ENCODE data around the gene CCL21.
A peak's percentile ranks its signal among the peaks of the same experiment; 100 is the strongest.

Gene CCL21

GRCh38 chr9:34707130-34707529 is 2.8 kb downstream of the CCL21 start:
- no peak for DNase-seq (ENCODE audit: low read depth in 2 of 2)

GRCh38 chr9:34701769-34702736 is 7.9 kb downstream of the CCL21 start:
- DNase-seq (ENCODE audit: low read depth in 2 of 2) = peak; percentile 58 to 77

- DNase-seq (ENCODE audit: low read depth in 2 of 2) = peak; percentile 39 to 52
These were observed 8.7 kb downstream of the CCL21 start for GRCh38 chr9:34701023-34701768.

GRCh38 chr9:34694811-34695210 is 15.1 kb downstream of the CCL21 start:
- no peak for DNase-seq (ENCODE audit: low read depth in 2 of 2)

GRCh38 chr9:34693560-34693959 is 16.4 kb downstream of the CCL21 start:
- no peak for DNase-seq (ENCODE audit: low read depth in 2 of 2)

GRCh38 chr9:34691936-34692315 is 18.0 kb downstream of the CCL21 start:
- DNase-seq (ENCODE audit: low read depth in 2 of 2) = no peak

GRCh38 chr9:34690983-34691935 is 18.7 kb downstream of the CCL21 start, which contains the start of gene CCL19:
CCL19 (minus strand) TSS chr9:34691276; CDS start chr9:34691139, 137 bp downstream.
- no peak for DNase-seq (ENCODE audit: low read depth in 2 of 2)

GRCh38 chr9:34689512-34689911 is 20.4 kb downstream of the CCL21 start:
- DNase-seq (ENCODE audit: low read depth in 2 of 2) = no peak

GRCh38 chr9:34689116-34689470 is 20.8 kb downstream of the CCL21 start:
- no peak for DNase-seq (ENCODE audit: low read depth in 2 of 2)

- DNase-seq (ENCODE audit: low read depth in 2 of 2) = no peak
These were observed 21.4 kb downstream of the CCL21 start for GRCh38 chr9:34688329-34689115.

GRCh38 chr9:34687276-34688030 is 22.5 kb downstream of the CCL21 start:
- DNase-seq (ENCODE audit: low read depth in 2 of 2) = no peak

GRCh38 chr9:34686732-34687131 is 23.2 kb downstream of the CCL21 start:
- DNase-seq (ENCODE audit: low read depth in 2 of 2) = no peak

GRCh38 chr9:34686231-34686630 is 23.7 kb downstream of the CCL21 start:
- no peak for DNase-seq (ENCODE audit: low read depth in 2 of 2)

- no peak for DNase-seq (ENCODE audit: low read depth in 2 of 2)
These were observed 24.3 kb downstream of the CCL21 start for GRCh38 chr9:34685591-34685990.

- DNase-seq (ENCODE audit: low read depth in 2 of 2) = no peak
These were observed 25.1 kb downstream of the CCL21 start for GRCh38 chr9:34684816-34685215.

- DNase-seq (ENCODE audit: low read depth in 2 of 2) = no peak
These were observed 25.8 kb downstream of the CCL21 start for GRCh38 chr9:34684145-34684544.

GRCh38 chr9:34675869-34676268 is 34.1 kb downstream of the CCL21 start:
- DNase-seq (ENCODE audit: low read depth in 2 of 2) = no peak

- DNase-seq (ENCODE audit: low read depth in 2 of 2) = peak in 1 of 2 donors; percentile 29
These were observed 34.8 kb downstream of the CCL21 start for GRCh38 chr9:34675048-34675714.

- DNase-seq (ENCODE audit: low read depth in 2 of 2) = no peak
These were observed 35.5 kb downstream of the CCL21 start for GRCh38 chr9:34674440-34674839.

GRCh38 chr9:34671307-34671706 is 38.6 kb downstream of the CCL21 start:
- DNase-seq (ENCODE audit: low read depth in 2 of 2) = no peak

All from stimulated activated CD8-positive, alpha-beta memory T cell treated with anti-CD3 and anti-CD28 coated beads, Interleukin-7, amount 100 ng/mL, for 1 hour (primary cell).